ENCODE results near the gene DLGAP4.

The DLGAP4 gene

GRCh38 chr20:36445847-36446246 lies 139.7 kb downstream of the DLGAP4 start:
- DNase-seq (ENCODE audit: low read depth in 2 of 3, low spot score in 2 of 3): no peak

GRCh38 chr20:36446557-36446956 lies 140.4 kb downstream of the DLGAP4 start:
- DNase-seq (ENCODE audit: low read depth in 2 of 3, low spot score in 2 of 3): no peak

- no peak for DNase-seq (ENCODE audit: low read depth in 2 of 3, low spot score in 2 of 3)
These were observed 141.0 kb downstream of the DLGAP4 start for GRCh38 chr20:36447101-36447500.

- DNase-seq (ENCODE audit: low read depth in 2 of 3, low spot score in 2 of 3): no peak
These were observed 143.5 kb downstream of the DLGAP4 start for GRCh38 chr20:36449663-36450062.

GRCh38 chr20:36454332-36454697 lies 148.2 kb downstream of the DLGAP4 start:
- DNase-seq (ENCODE audit: low read depth in 2 of 3, low spot score in 2 of 3): no peak

GRCh38 chr20:36454698-36455427 lies 148.7 kb downstream of the DLGAP4 start:
- DNase-seq (ENCODE audit: low read depth in 2 of 3, low spot score in 2 of 3): no peak

GRCh38 chr20:36455972-36456625 lies 150.0 kb downstream of the DLGAP4 start:
- DNase-seq (ENCODE audit: low read depth in 2 of 3, low spot score in 2 of 3): no peak

GRCh38 chr20:36460648-36461599 lies 154.8 kb downstream of the DLGAP4 start:
- peak; percentile 64 to 78 (median 68) for DNase-seq (ENCODE audit: low read depth in 2 of 3, low spot score in 2 of 3)

GRCh38 chr20:36461600-36462439 lies 155.7 kb downstream of the DLGAP4 start:
- no peak for DNase-seq (ENCODE audit: low read depth in 2 of 3, low spot score in 2 of 3)

- DNase-seq (ENCODE audit: low read depth in 2 of 3, low spot score in 2 of 3): no peak
These were observed 156.5 kb downstream of the DLGAP4 start for GRCh38 chr20:36462440-36463211.

GRCh38 chr20:36463212-36464061 lies 157.3 kb downstream of the DLGAP4 start:
- no peak for DNase-seq (ENCODE audit: low read depth in 2 of 3, low spot score in 2 of 3)

GRCh38 chr20:36465109-36466080 lies 159.3 kb downstream of the DLGAP4 start:
- DNase-seq (ENCODE audit: low read depth in 2 of 3, low spot score in 2 of 3): peak in 2 of 3 experiments; percentile 9 to 26

- DNase-seq (ENCODE audit: low read depth in 2 of 3, low spot score in 2 of 3): no peak
These were observed 159.9 kb downstream of the DLGAP4 start for GRCh38 chr20:36466089-36466488.

- DNase-seq (ENCODE audit: low read depth in 2 of 3, low spot score in 2 of 3): no peak
These were observed 161.2 kb downstream of the DLGAP4 start for GRCh38 chr20:36467076-36467999.

- DNase-seq (ENCODE audit: low read depth in 2 of 3, low spot score in 2 of 3): no peak
These were observed 162.2 kb downstream of the DLGAP4 start for GRCh38 chr20:36468149-36469000.

GRCh38 chr20:36469973-36470372 lies 163.8 kb downstream of the DLGAP4 start:
- DNase-seq (ENCODE audit: low read depth in 2 of 3, low spot score in 2 of 3): no peak

Measured in activated CD8-positive, alpha-beta memory T cell treated with anti-CD3 and anti-CD28 coated beads for 48 hours (primary cell).